ENCODE measurements around the gene CHN2.

GRCh38 chr7:29287366-29287765, 92.8 kb downstream of the CHN2 start:
- TF ChIP-seq CTCF (IDR thresholded peaks at IDR 0.05), result no peak
- TF ChIP-seq EZH2 (IDR thresholded peaks at IDR 0.05; ENCODE audit: borderline replicate concordance, insufficient read depth, low read depth, low read length, poor library complexity, severe bottlenecking), result no peak

Data from B cell (primary cell).